ENCODE measurements around the gene KLK2.
"Not testable (repeated sequence)": the region's sequence is repeated elsewhere in the genome, so short reads cannot be mapped to it uniquely, and the experiment has no call there.

The KLK2 gene

DNA sequence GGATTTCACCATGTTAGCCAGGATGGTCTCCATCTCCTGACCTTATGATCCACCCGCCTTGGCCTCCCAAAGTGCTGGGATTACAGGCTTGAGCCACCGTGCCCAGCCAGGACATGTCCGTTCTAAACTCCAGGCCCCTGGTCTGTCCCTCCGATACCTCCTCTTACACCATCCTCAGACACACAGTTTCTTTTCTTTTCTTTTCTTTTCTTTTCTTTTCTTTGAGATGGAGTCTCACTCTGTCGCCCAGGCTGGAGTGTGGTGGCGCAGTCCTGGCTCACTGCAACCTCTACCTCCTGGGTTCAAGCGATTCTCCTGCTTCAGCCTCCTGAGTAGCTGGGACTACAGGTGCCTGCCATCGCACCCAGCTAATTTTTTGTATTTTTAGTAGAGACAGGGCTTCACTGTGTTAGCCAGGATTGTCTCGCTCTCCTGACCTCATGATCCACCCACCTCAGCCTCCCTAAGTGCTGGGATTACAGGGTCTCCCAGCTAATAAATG lies 22.9 kb downstream of the KLK2 start:
- ATAC-seq; H3K9me3 Mint-ChIP-seq; H3K36me3 Mint-ChIP-seq (ENCODE audit: low read depth); H3K27ac Mint-ChIP-seq; H3K4me3 Mint-ChIP-seq; DNase-seq; H3K4me1 Mint-ChIP-seq: not testable (repeated sequence)
- peaks cover 22% of the 10 kb centered on the region for H3K27me3 Mint-ChIP-seq

DNA sequence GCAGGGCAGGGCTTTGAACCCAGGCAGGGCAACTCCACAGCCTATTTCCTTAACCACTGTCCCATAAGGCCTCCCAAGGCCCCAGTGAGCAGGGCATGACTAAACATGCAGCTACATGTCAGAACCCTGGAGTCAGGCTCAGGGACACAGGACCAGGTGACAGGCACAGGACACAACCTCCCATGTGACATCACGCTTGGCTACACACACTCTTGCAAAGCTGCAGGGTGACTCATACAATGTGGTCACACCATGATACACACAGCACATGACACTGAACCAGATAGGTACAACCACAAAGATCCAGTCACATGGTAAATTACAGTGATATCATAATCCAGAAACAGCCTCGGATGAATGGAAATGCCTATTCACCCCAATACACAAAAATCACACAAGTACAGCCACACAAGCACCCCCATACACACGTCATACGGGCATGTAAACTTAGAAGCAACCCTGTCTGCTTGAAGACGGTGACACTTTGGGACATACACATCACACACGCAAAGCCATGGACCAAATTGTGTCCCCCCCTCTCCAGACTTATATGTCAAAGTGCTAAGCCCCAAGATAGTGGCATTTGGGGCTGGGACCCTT lies 23.5 kb downstream of the KLK2 start:
- no peak overlapping the region for H3K27ac Mint-ChIP-seq
- H3K9me3 Mint-ChIP-seq: no peaks in the 10 kb centered on the region
- H3K4me3 Mint-ChIP-seq: no peak overlapping the region
- ATAC-seq: peak; percentile 91
- H3K27me3 Mint-ChIP-seq: peaks cover 22% of the 10 kb centered on the region
- H3K36me3 Mint-ChIP-seq (ENCODE audit: low read depth): no peaks in the 10 kb centered on the region
- peaks cover 5% of the 10 kb centered on the region for H3K4me1 Mint-ChIP-seq
- peak; percentile 25 for DNase-seq

DNA sequence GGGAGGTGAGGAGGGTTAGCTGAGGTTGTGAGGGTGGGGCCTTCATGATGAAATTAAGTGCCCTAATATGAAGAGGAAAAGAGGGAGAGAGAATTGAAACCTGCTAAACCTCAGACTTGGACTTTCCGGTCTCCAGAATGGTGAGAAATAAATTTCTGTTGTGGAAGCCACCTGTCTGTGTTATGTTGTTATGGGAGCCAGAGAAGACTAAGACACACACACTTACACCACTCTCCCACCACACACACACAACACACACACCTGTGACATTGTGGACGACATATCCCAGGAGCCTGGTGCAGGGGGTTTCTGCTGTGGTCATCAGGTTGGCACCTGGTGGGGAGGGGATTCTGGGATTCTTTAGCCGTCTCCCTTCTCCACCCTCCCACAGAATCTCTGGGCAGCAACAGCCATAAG lies 24.0 kb downstream of the KLK2 start:
- no peak for DNase-seq
- no peak for ATAC-seq
- Mint-ChIP-seq H3K9me3 (no peaks in the 10 kb centered on the region), H3K4me1 (peaks cover 5% of the 10 kb centered on the region), H3K36me3 (ENCODE audit: low read depth) (no peaks in the 10 kb centered on the region), H3K27me3 (peaks cover 20% of the 10 kb centered on the region), H3K27ac (no peak overlapping the region), H3K4me3 (no peak overlapping the region)

DNA sequence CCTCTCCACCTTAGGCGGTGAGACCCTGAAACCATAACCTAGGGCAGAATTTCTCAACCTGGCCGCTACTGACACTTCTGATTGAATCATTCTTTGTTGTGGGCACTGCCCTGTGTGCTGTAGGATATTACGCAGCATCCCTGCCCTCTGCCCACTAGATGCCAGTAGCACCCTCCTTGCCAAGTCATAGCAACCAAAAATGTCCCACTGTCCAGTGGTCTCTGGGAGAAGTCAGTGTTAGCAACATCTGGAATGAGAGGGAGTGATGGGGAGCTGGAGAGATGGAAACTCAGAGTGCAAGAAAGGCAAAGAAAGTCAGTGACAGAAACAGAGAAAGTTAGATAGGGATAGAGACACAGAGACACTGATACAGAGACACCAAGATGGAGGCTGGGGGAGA lies 24.4 kb downstream of the KLK2 start:
- Mint-ChIP-seq H3K27me3 (peaks cover 21% of the 10 kb centered on the region), H3K4me1 (peaks cover 5% of the 10 kb centered on the region)
- ATAC-seq: no peak

DNA sequence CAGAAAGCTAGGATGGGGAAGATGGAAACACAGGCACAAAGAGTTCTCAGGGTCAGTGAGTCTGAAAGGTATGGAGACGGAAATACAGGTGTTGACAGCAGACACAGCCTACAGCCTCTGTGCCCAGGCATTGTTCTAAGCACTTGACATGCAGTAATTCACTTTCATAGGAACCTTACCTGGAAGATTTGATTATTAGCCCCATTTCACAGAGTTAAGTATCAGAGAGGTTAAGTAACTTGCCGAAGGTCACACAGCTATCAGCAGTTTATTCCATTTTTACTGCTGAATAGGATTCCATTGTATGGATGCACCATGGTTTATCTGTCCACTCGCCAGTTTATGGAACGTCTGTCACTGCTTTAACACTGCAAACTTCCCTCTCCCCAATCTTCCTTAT lies 24.8 kb downstream of the KLK2 start:
- peaks cover 22% of the 10 kb centered on the region for H3K27me3 Mint-ChIP-seq
- peaks cover 5% of the 10 kb centered on the region for H3K4me1 Mint-ChIP-seq
- ATAC-seq (no peak), DNase-seq (no peak)
- H3K4me3 Mint-ChIP-seq: no peak overlapping the region
- H3K27ac Mint-ChIP-seq: no peak overlapping the region
- no peaks in the 10 kb centered on the region for H3K9me3 Mint-ChIP-seq
- H3K36me3 Mint-ChIP-seq (ENCODE audit: low read depth): no peaks in the 10 kb centered on the region

More for the DNA sequence above, 24.4 kb downstream of the KLK2 start:
- no peak overlapping the region for H3K4me3 Mint-ChIP-seq
- H3K9me3 Mint-ChIP-seq: no peaks in the 10 kb centered on the region
- H3K36me3 Mint-ChIP-seq (ENCODE audit: low read depth): no peaks in the 10 kb centered on the region
- no peak for DNase-seq
- H3K27ac Mint-ChIP-seq: no peak overlapping the region

DNA sequence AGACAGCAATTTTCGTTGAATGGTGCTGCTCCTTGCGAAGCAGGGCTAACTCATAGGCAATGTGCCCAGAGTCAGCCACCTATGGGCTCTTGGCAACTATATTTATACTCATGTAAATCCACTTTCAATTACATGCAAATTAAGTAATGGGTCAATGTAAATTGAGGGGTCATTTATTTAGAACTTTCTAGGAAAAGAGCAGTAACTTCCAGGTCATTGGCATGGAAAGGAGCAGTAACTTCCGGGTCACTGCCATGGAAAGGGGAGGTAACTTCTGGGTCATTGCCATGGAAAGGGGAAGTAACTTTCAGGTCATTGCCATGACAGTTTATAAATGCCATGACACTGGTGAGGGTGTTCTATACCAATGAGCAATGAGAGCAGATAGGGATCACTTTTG lies 26.3 kb downstream of the KLK2 start:
- no peaks in the 10 kb centered on the region for H3K36me3 Mint-ChIP-seq (ENCODE audit: low read depth)
- H3K27ac Mint-ChIP-seq: no peak overlapping the region
- no peak overlapping the region for H3K4me3 Mint-ChIP-seq
- H3K27me3 Mint-ChIP-seq: peaks cover 21% of the 10 kb centered on the region
- H3K4me1 Mint-ChIP-seq: peaks cover 5% of the 10 kb centered on the region
- no peak for DNase-seq
- no peaks in the 10 kb centered on the region for H3K9me3 Mint-ChIP-seq
- no peak for ATAC-seq

DNA sequence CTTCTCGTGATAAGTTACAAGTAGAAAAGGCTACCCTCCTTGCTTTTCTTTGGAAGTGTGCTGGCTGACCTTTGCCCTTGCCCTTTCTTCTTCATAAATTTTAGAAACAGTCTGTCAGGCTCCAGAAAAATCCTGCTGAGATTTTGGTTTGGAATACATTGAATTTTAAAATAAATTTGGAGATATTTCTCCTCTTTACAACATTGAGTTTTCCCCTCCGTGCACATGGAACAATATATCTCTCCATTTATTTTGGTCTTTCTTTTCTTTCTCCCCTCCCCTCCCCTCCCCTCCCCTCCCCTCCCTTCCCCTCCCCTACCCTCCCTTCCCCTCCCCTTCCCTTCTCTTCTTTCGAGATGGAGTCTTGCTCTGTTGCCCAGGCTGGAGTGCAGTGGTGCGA lies 29.4 kb downstream of the KLK2 start:
- no peak for ATAC-seq
- DNase-seq: no peak
- Mint-ChIP-seq H3K4me3 (no peak overlapping the region), H3K9me3 (no peaks in the 10 kb centered on the region), H3K4me1 (no peaks in the 10 kb centered on the region), H3K27me3 (peaks cover 26% of the 10 kb centered on the region), H3K36me3 (ENCODE audit: low read depth) (no peaks in the 10 kb centered on the region), H3K27ac (no peak overlapping the region)

DNA sequence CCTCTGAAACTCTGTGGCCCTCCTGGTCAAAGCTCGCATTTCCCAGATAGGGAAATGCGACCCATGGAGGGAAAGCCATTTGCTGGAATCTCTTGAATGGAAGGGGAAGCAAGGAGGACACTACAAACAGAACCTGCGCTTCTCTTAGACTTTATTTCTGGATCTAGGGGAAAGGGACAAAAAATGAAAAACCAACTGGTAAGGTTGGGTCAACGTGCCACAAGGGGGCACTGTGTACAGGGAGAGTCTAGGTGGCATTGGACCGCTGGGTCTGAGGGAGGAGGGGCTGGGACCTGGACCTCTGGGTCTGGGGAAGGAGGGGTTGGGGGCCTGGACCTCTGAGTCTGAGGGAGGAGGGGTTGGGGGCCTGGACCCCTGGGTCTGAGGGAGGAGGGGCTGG lies 33.0 kb downstream of the KLK2 start:
- no peaks in the 10 kb centered on the region for H3K36me3 Mint-ChIP-seq (ENCODE audit: low read depth)
- H3K4me3 Mint-ChIP-seq: no peak overlapping the region

DNA sequence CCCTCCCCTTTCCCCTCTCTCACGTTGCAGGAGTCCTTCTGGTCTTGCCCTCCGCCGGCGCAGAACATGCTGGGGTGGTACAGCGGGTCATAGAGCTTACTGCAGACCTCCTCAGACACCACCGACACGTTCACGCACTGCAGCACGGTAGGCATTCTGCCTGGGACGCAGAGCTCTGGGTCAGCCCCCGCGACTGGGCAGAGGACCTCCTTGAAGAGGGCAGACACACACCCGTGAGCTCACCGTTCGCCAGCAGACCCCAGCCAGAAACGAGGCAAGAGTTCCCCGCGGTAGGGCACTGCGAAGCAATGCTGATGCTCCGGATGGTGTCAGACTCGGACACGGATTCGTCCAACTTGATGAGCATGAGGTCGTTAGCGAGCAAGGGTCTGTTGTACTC lies 35.1 kb downstream of the KLK2 start:
- ATAC-seq: no peak
- Mint-ChIP-seq H3K9me3 (no peaks in the 10 kb centered on the region), H3K27ac (no peak overlapping the region), H3K27me3 (peaks cover 46% of the 10 kb centered on the region), H3K4me1 (no peaks in the 10 kb centered on the region), H3K4me3 (no peak overlapping the region), H3K36me3 (ENCODE audit: low read depth) (no peaks in the 10 kb centered on the region)
- no peak for DNase-seq

More for the DNA sequence above, 33.0 kb downstream of the KLK2 start:
- no peaks in the 10 kb centered on the region for H3K4me1 Mint-ChIP-seq
- ATAC-seq (no peak), DNase-seq (peak; percentile 53)
- no peaks in the 10 kb centered on the region for H3K9me3 Mint-ChIP-seq
- peaks cover 52% of the 10 kb centered on the region for H3K27me3 Mint-ChIP-seq
- no peak overlapping the region for H3K27ac Mint-ChIP-seq

DNA sequence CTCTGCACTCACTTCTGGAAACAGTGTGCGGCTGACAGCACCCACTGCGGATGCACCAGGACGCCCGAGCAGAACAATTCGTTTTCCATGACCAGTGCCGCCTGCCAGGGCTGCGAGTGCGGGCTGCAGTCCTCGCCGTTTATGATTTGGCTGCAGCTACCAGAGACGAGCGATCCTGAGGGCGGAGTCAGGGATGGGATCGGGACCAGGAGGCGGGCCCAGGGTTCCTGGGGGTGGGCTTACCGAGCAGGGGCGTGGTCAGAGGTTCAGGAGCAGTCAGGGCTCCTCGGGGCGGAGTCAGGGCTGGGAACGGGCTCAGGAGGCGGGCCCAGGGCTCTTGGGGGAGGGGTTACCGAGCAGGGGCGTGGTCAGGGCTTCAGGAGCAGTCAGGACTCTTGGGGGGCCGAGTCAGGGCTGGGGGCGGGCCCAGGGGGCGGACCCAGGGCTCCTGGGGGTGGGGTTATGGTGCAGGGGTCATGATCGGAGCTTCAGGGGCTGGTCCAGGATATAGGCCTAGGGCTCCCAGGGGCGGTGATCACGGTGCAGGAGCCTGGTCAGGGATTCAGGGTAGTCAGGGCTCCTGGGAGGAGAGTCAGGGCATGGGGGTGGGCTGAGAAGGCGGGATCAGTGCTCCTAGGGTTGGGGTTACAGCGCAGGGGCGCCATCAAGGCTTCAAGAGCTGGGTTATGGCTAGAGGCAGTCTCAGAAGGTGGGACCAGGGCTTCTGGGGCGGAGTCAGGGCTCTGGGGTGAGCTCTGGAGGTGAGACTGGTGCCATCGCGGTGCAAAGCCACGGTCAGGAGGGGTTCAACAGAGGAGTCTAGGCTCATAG lies 36.2 kb downstream of the KLK2 start:
- H3K9me3 Mint-ChIP-seq: no peaks in the 10 kb centered on the region
- H3K4me3 Mint-ChIP-seq: no peak overlapping the region
- no peak overlapping the region for H3K27ac Mint-ChIP-seq
- ATAC-seq (peak; percentile 16), DNase-seq (peak; percentile 40)
- H3K4me1 Mint-ChIP-seq: no peaks in the 10 kb centered on the region
- H3K36me3 Mint-ChIP-seq (ENCODE audit: low read depth): no peaks in the 10 kb centered on the region
- peaks cover 44% of the 10 kb centered on the region for H3K27me3 Mint-ChIP-seq

DNA sequence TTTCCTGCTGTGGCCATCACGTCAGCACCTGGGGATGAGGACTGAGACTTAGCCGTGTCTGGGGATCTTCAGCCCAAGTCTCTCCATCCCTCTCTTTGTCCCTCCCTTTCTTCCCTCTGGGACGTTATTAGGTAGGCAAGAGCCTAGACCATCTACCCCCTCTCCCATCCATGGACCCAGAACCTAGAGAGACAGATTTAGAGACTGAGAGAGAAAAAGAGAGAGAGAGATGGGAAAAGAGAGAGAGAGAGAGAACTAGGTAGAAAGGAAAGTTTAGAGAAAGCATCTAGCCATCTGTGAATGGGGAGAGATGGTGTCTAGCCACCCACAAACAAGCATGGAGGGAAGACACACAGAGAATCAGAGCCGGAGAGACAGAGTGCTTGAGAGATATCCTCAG lies 37.5 kb downstream of the KLK2 start:
- Mint-ChIP-seq H3K4me3 (no peak overlapping the region), H3K9me3 (no peaks in the 10 kb centered on the region), H3K4me1 (no peaks in the 10 kb centered on the region), H3K27me3 (peaks cover 43% of the 10 kb centered on the region), H3K27ac (no peak overlapping the region), H3K36me3 (ENCODE audit: low read depth) (no peaks in the 10 kb centered on the region)
- DNase-seq (no peak), ATAC-seq (no peak)

DNA sequence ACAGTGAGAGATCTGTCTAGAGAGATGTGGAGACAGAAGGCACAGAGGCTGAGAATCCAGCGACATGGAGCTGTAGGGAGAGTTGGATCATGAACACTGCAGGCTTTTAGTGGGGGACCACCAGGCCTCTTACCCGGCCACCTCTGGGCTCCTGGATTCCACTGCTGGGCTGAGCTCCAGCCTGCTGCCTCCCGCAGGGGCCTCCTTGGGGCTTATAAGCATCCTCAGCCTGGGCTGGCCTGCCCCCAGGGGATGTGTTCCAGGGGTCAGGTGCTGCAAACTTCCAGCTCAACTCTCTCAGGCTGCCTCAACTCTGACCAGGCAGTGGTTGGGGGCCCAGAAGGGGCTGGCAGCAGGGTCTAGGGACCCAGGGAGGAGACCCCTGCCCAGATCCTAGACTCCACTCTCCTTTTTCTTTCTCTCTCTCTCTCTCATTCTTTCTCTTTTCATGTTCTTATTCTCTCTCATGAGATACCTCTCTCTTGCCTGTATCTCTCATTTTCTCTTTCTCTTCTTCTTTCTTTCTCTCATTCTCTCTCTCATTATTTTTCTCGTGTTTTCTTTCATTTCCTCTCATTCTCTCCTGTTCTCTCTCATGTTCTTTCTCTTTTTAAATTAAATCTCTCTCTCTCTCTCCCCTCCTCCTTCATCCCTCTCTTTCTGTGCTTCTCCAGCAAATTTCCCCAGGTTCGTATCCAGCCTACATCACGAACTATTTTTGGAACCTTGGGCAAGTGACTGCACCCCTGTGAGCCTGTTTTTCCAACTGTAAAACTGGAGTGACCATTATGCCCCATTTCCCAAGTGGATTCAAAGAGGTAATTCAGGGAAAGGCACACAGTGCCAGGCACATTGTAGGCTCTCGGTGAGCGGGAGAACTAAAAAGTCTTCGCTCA lies 38.2 kb downstream of the KLK2 start, which contains the start of gene KLK4:
Gene KLK4, minus strand, starts transcription at position 190 of the 896 bp plus-strand sequence. CDS start 657 bp downstream, outside the sequence.
- ATAC-seq (no peak), DNase-seq (no peak)
- no peaks in the 10 kb centered on the region for H3K4me1 Mint-ChIP-seq
- H3K27ac Mint-ChIP-seq: no peak within 1 kb of the TSS
- no peak within 1 kb of the TSS for H3K4me3 Mint-ChIP-seq
- H3K9me3 Mint-ChIP-seq: no peaks in the 10 kb centered on the region
- peaks cover 44% of the 10 kb centered on the region for H3K27me3 Mint-ChIP-seq
- no peaks in the 10 kb centered on the region for H3K36me3 Mint-ChIP-seq (ENCODE audit: low read depth)

DNA sequence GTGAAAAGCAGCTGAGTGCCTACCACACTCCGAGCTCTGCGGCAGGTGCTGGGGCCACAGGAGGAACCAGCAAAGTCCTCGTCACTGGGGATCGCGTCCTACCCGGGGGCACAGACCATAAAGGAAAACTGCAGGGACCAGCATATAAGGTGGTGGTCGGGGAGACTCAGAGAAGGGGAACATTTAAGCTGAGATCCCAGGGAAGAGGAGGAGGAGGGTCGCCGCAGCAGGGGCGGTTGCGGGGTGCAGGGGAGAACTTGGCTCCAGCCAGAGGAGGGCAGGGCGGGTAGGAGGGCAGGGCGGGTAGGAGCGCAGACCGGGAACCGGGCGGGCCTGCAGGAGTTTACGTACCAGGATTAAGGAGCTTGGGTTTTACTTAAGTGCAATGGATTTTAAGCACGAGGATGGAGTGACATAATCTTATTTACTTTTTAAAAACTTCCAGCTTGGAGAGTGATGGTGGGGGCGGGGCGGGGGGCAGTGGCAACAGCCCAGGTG lies 38.9 kb downstream of the KLK2 start:
- Mint-ChIP-seq H3K4me3 (no peak overlapping the region), H3K27ac (no peak overlapping the region), H3K9me3 (no peaks in the 10 kb centered on the region), H3K4me1 (no peaks in the 10 kb centered on the region), H3K36me3 (ENCODE audit: low read depth) (no peaks in the 10 kb centered on the region), H3K27me3 (peaks cover 47% of the 10 kb centered on the region)
- ATAC-seq (no peak), DNase-seq (no peak)

Measured in activated naive CD8-positive, alpha-beta T cell treated with anti-CD3 and anti-CD28 coated beads, Interleukin-2, amount 50 U/mL, for 24 hours (primary cell).